ENCODE results near the gene CLASRP. TPM values are rescaled to one million over a fixed set of nuclear protein-coding genes. Genes with fewer than 3 reads are reported as not detected.

CLASRP gene
- polyA plus RNA-seq, 2 of the 4 experiments (the other 2 are of a cell fraction) = 39.0 to 86.4 TPM

DNA sequence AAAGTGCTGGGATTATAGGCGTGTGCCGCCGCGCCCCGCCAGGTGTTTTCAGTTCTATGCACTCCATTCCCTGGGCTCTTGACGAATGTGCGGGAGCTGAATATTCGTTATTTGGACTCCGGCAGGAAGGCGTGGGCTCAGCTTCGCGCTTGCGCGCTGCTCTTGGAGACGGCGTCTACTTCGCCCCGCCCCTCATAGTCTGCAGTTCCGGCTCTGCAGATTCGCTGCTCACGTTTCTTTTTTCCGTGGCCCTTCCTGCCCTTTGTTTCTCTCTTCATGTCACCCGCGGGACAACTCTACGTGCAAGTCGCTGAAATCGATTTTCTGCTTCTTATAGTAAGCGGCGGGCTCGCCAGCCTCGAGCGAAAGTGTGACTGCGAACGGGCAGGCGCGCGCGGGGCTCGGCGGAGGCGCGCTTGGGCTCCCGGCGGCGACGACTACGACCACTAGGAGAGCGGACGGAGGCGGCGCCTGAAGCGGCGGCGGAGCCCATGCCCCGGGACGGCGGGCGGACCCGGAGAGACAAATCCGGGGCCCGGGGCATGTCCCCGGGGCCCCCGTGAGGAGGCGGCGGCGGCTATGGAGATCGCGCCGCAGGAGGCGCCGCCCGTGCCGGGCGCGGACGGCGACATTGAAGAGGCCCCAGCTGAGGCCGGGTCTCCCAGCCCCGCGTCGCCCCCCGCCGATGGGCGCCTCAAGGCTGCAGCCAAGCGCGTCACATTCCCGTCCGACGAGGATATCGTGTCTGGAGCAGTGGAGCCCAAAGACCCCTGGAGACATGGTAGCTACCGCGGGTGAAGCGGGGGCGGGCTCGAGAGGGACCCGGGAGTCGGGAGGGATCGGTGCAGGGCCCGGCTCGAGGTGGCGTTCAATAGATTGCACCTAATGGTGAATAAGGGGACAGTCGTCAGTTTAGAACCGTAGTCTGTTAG is 54.2 kb downstream of the CLASRP start, which contains the start of gene PPP1R37 (continued):
- TF ChIP-seq ELK1 (IDR thresholded peaks at IDR 0.05; ENCODE audit: low read depth, low read length) (no peak), MAZ (IDR thresholded peaks at IDR 0.05; ENCODE audit: borderline replicate concordance, low read depth, low read length) (peak; percentile 91; the same call in 1 of the 2 replicates), ZNF302 (CRISPR knock-in tag; IDR thresholded peaks at IDR 0.05) (no peak), RFX5 (IDR thresholded peaks at IDR 0.05) (no peak), ZSCAN20 (CRISPR knock-in tag; IDR thresholded peaks at IDR 0.05) (no peak), RARB (CRISPR knock-in tag; IDR thresholded peaks at IDR 0.05) (no peak), SREBF2 (IDR thresholded peaks at IDR 0.05) (no peak), NR3C1 (IDR thresholded peaks at IDR 0.05) (no peak), RCOR1 (IDR thresholded peaks at IDR 0.05; ENCODE audit: low read depth, low read length) (no peak), POLR2A (IDR thresholded peaks at IDR 0.05; ENCODE audit: low read length) (peak; percentile 35), BHLHE40 (IDR thresholded peaks at IDR 0.05; ENCODE audit: low read depth, low read length) (peak; percentile 69), ESRRA (IDR thresholded peaks at IDR 0.05; ENCODE audit: borderline replicate concordance, low read length) (no peak), JUNB (IDR thresholded peaks at IDR 0.05) (no peak), HMGXB4 (CRISPR knock-in tag; IDR thresholded peaks at IDR 0.05; ENCODE audit: borderline replicate concordance) (peak; percentile 96; the same call in 1 of the 2 replicates), JUN (IDR thresholded peaks at IDR 0.05) (peak in 1 of 2 experiments; percentile 93), HOXB5 (CRISPR knock-in tag; IDR thresholded peaks at IDR 0.05) (no peak), SMC3 (IDR thresholded peaks at IDR 0.05) (no peak), CHD4 (IDR thresholded peaks at IDR 0.05; ENCODE audit: borderline replicate concordance) (no peak), HDAC2 (IDR thresholded peaks at IDR 0.05) (no peak), EHF (CRISPR knock-in tag; IDR thresholded peaks at IDR 0.05) (no peak), TP53 (CRISPR knock-in tag; IDR thresholded peaks at IDR 0.05) (no peak), HOXA7 (CRISPR knock-in tag; IDR thresholded peaks at IDR 0.05) (no peak), CBX8 (IDR thresholded peaks at IDR 0.05) (no peak)
- TF ChIP-seq, protein P1, sequence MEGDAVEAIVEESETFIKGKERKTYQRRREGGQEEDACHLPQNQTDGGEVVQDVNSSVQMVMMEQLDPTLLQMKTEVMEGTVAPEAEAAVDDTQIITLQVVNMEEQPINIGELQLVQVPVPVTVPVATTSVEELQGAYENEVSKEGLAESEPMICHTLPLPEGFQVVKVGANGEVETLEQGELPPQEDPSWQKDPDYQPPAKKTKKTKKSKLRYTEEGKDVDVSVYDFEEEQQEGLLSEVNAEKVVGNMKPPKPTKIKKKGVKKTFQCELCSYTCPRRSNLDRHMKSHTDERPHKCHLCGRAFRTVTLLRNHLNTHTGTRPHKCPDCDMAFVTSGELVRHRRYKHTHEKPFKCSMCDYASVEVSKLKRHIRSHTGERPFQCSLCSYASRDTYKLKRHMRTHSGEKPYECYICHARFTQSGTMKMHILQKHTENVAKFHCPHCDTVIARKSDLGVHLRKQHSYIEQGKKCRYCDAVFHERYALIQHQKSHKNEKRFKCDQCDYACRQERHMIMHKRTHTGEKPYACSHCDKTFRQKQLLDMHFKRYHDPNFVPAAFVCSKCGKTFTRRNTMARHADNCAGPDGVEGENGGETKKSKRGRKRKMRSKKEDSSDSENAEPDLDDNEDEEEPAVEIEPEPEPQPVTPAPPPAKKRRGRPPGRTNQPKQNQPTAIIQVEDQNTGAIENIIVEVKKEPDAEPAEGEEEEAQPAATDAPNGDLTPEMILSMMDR (IDR thresholded peaks at IDR 0.05) = peak; percentile 18; the same call in 2 of the 3 replicates
- TF ChIP-seq, protein P2, sequence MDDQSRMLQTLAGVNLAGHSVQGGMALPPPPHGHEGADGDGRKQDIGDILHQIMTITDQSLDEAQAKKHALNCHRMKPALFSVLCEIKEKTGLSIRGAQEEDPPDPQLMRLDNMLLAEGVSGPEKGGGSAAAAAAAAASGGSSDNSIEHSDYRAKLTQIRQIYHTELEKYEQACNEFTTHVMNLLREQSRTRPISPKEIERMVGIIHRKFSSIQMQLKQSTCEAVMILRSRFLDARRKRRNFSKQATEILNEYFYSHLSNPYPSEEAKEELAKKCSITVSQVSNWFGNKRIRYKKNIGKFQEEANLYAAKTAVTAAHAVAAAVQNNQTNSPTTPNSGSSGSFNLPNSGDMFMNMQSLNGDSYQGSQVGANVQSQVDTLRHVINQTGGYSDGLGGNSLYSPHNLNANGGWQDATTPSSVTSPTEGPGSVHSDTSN (IDR thresholded peaks at IDR 0.05) = 0 out of 2 replicates have a peak, but pooled peaks have one; percentile 41

Measured in A549 (cell line).